Fibroblast of villous mesenchyme (primary cell): ENCODE data around the gene AGER. TPM values are rescaled to one million over a fixed set of nuclear protein-coding genes. Genes with fewer than 3 reads are reported as not detected.
"Not testable (repeated sequence)": the region's sequence is repeated elsewhere in the genome, so short reads cannot be mapped to it uniquely, and the experiment has no call there.

Source experiments
- DNase-seq: peaks from one replicate; pipeline ENCODE4 v3.0.0-alpha.2; 2010; ENCODE audit warnings: low read depth
- H3K4me3 ChIP-seq: 2 replicates; pipeline ENCODE4 v1.5.1; 2011; ENCODE audit warnings: low read depth, mild to moderate bottlenecking, low read length
- CTCF ChIP-seq: IDR thresholded peaks from 2 replicates; pipeline ENCODE4 v1.5.1; 2012; ENCODE audit warnings: low read depth, mild to moderate bottlenecking, low read length; ENCODE audit not compliant: insufficient read depth
- total RNA-seq: library from RNA; depleted of rRNA; stranded (reverse); fragments of >200 nt; gene quantifications from 2 replicates; pipeline ENCODE4 v1.2.3, GENCODE V29; 2012

Gene AGER
- total RNA-seq, 1 donor, result 0.86 TPM

- DNase-seq, result no peak
- no peak for TF ChIP-seq CTCF
- no peak overlapping the region for H3K4me3 ChIP-seq
These were observed 34.1 kb upstream of the AGER start for GRCh38 chr6:32218167-32218566.

GRCh38 chr6:32216998-32217397 is 32.9 kb upstream of the AGER start:
- no peak overlapping the region for H3K4me3 ChIP-seq
- no peak for DNase-seq
- no peak for TF ChIP-seq CTCF

- DNase-seq, result no peak
These were observed 32.2 kb upstream of the AGER start for GRCh38 chr6:32216285-32216684.

GRCh38 chr6:32215617-32216016 is 31.6 kb upstream of the AGER start:
- TF ChIP-seq CTCF, result no peak
- DNase-seq, result no peak
- H3K4me3 ChIP-seq, result no peak overlapping the region

More at GRCh38 chr6:32216285-32216684, 32.2 kb upstream of the AGER start:
- TF ChIP-seq CTCF, result no peak
- no peak overlapping the region for H3K4me3 ChIP-seq

- no peak for DNase-seq
- TF ChIP-seq CTCF, result no peak
- H3K4me3 ChIP-seq, result no peak overlapping the region
These were observed 30.1 kb upstream of the AGER start for GRCh38 chr6:32214126-32214525.

- TF ChIP-seq CTCF, result no peak
- DNase-seq, result no peak
- H3K4me3 ChIP-seq, result no peak overlapping the region
These were observed 29.6 kb upstream of the AGER start for GRCh38 chr6:32213649-32214048.

- no peak overlapping the region for H3K4me3 ChIP-seq
- no peak for DNase-seq
- no peak for TF ChIP-seq CTCF
These were observed 28.2 kb upstream of the AGER start for GRCh38 chr6:32212076-32212760.

GRCh38 chr6:32211432-32211831 is 27.4 kb upstream of the AGER start:
- not testable (repeated sequence) for H3K4me3 ChIP-seq, DNase-seq
